Measurements from ENCODE around the gene EPHA5.
"Not testable (repeated sequence)": the region's sequence is repeated elsewhere in the genome, so short reads cannot be mapped to it uniquely, and the experiment has no call there.

EPHA5 gene

GRCh38 chr4:65344278-65344825 lies 325.9 kb downstream of the EPHA5 start:
- DNase-seq = no peak

DNA sequence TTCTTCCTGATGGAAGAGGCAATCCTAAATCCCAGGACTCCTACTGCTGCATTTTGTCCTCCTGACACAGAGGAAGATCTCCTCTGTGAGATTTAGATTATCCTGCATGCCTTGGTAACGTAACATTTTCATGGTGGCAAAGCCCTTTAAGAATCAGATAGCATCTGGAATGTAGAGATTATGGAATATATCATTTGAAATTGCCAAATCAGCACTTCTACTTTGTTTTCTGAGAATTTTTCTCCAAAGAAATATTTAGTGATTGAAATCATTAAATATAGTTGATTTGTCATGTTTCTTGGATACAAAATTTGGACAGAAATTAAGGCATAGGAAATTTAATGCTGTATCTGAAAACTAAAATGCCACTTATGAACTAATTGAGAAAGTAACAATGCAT lies 326.9 kb downstream of the EPHA5 start:
- no peak for DNase-seq

DNA sequence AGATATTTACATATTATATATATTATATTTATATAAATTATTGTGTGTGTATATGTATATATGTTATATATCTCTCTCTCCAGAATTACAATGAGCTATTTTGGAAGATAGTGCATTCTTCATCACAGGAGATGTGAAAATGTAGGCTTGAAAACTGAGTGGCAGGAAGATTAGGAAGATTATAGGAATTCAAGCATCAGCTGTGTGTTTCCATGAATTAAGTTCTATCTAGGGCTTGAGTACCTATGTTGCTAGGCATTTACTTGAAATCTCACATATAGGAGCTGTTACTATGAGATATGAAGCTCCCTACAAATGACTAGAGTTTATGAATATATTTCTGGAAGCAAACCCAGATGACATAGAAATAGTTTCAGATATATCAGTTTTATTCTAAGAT lies 328.7 kb downstream of the EPHA5 start:
- no peak for DNase-seq

- no peak for DNase-seq
Observed at GRCh38 chr4:65340382-65341109, 329.7 kb downstream of the EPHA5 start.

- DNase-seq = no peak
Observed at GRCh38 chr4:65337371-65337770, 332.9 kb downstream of the EPHA5 start.

DNA sequence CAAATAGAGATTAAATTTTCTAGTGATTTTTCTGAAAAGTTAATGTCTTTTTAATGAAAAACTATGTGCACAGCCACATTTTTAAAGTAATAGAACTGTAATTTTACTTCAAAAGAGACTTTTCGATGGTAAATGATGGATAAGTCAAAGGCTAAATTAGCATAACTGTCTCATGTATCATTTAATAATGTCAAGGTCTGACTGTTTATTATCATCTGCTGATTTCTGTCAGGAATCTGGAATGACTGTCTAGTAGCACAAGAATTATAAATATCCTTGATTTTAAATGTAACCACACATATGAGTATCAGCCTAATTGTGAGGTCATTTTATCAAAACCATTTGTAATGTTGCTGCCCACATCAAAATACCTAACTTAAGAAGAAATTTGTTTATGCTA lies 333.8 kb downstream of the EPHA5 start:
- DNase-seq = no peak

DNA sequence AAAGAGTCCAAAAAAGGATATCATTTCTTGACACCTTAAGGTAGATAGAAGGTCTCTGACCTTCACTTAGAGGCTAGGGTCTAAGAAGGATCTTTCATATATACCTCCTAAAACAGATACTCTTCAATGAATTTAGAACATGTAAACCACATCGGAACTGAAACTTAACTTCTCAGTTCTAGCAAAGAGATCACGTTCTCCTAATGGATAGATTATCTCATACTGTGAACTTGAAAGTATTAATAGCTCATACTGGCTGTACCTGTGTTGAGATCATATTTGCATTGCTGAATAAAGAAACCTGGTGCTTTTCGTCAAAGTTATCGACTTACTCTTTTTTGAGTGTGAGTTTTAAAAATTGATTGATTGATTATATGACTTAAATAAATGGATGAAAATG lies 353.8 kb downstream of the EPHA5 start:
- DNase-seq = no peak

DNA sequence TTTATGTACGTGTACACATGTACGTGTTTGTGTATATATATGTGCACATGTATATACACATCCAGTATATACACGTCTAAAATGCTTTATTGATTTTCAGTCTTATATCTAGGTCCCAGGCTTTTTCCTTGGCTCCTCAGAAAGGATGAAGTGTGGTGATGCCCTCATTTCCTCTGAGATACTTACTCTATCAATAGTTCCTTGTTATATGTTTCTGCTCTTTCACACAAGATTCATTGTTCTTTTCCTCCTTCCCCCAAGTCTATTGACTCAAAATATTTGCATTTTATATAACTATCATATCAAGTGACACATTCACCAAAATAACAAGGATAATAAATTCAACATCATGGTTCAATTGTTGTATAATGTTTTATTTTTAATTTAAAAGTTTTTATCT lies 359.2 kb downstream of the EPHA5 start:
- no peak for DNase-seq

DNA sequence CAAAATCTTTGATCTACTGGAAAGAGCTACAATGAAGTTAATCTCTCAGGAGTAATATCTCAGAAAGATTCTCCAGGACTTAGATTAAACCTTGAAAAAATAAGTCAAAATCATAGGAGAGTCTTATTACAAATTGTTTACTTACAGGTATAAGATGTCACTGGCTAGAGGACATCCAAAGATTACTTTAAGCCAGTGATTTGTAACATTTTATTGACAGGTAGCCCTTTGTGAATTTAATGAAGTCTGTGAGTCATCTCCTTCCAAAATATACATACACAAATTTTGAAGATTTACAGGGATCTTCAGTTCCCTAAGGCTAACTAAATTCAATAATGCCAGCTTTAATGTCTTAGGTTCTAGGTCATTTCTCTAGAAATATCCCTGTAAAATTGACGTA lies 359.7 kb downstream of the EPHA5 start:
- no peak for DNase-seq

- DNase-seq = not testable (repeated sequence)
Observed at GRCh38 chr4:65308626-65309025, 361.7 kb downstream of the EPHA5 start.

- no peak for DNase-seq
Observed at GRCh38 chr4:65302145-65302544, 368.1 kb downstream of the EPHA5 start.

GRCh38 chr4:65296246-65296645 lies 374.0 kb downstream of the EPHA5 start:
- no peak for DNase-seq

DNA sequence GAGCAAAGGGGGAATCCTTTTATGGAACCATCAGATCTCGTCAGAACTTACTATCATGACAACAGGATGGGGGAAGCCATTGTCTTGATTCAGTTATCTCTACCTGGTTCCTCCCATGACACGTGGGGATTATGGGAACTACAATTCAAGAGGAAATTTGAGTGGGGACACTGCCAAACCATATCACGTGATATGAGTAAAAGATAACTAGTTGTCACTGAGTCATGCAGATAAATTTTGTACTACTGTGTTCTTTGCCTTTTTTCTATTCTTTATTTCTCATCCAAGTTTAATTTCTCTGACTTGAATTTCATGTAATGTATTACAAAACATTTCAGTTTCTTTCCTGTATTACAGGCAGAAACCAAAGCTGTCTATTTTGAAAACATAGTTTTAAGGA lies 383.2 kb downstream of the EPHA5 start:
- no peak for DNase-seq
